Osteocyte (in vitro differentiated cells): ENCODE measurements around the gene C10orf53. TPM values are rescaled to one million over a fixed set of nuclear protein-coding genes. Genes with fewer than 3 reads are reported as not detected.

Experiments used
- DNase-seq: peaks from one replicate; pipeline ENCODE4 v3.0.0; 2021; ENCODE audit warnings: mixed read lengths; ENCODE audit not compliant: unreplicated experiment; ENCODE audit errors: extremely low spot score
- H3K27ac Mint-ChIP-seq: one replicate; pipeline ENCODE4 v1.8.0; 2021; ENCODE audit warnings: mild to moderate bottlenecking, mixed read lengths; ENCODE audit not compliant: unreplicated experiment
- H3K27me3 Mint-ChIP-seq: one replicate; pipeline ENCODE4 v1.8.0; 2021; ENCODE audit warnings: mixed read lengths; ENCODE audit not compliant: unreplicated experiment
- H3K36me3 Mint-ChIP-seq: one replicate; pipeline ENCODE4 v1.8.0; 2021; ENCODE audit warnings: mixed read lengths; ENCODE audit not compliant: unreplicated experiment
- H3K4me1 Mint-ChIP-seq: one replicate; pipeline ENCODE4 v1.8.0; 2021; ENCODE audit warnings: mixed read lengths; ENCODE audit not compliant: unreplicated experiment
- H3K4me3 Mint-ChIP-seq: one replicate; pipeline ENCODE4 v1.8.0; 2021; ENCODE audit warnings: mild to moderate bottlenecking, moderate library complexity, mixed read lengths; ENCODE audit not compliant: unreplicated experiment
- H3K9me3 Mint-ChIP-seq: one replicate; pipeline ENCODE4 v1.8.0; 2021; ENCODE audit warnings: mixed read lengths; ENCODE audit not compliant: unreplicated experiment
- CTCF ChIP-seq: fragments of 200-600 bp; sonication (generic); IDR thresholded peaks from 2 replicates; pipeline ENCODE4 v1.5.0; 2021; ENCODE audit warnings: antibody characterized with exemption, mild to moderate bottlenecking, moderate library complexity
- total RNA-seq: library from RNA; stranded (reverse); gene quantifications from 2 replicates; pipeline ENCODE4 v1.2.1, GENCODE V29; 2021

Gene C10orf53
- total RNA-seq, 1 donor from 2014 or later, result not detected

GRCh38 chr10:49649936-49650723 is 29.3 kb upstream of the C10orf53 start:
- peaks cover 5% of the 10 kb centered on the region for H3K4me1 Mint-ChIP-seq

GRCh38 chr10:49650724-49651034 is 28.8 kb upstream of the C10orf53 start:
- no peak overlapping the region for H3K27ac Mint-ChIP-seq
- TF ChIP-seq CTCF, result no peak
- H3K4me1 Mint-ChIP-seq, result peaks cover 5% of the 10 kb centered on the region
- H3K27me3 Mint-ChIP-seq, result peaks cover 14% of the 10 kb centered on the region
- H3K36me3 Mint-ChIP-seq, result no peaks in the 10 kb centered on the region
- H3K9me3 Mint-ChIP-seq, result no peaks in the 10 kb centered on the region
- H3K4me3 Mint-ChIP-seq, result no peak overlapping the region
- peak; percentile 67 for DNase-seq

More at GRCh38 chr10:49649936-49650723, 29.3 kb upstream of the C10orf53 start:
- no peaks in the 10 kb centered on the region for H3K9me3 Mint-ChIP-seq
- no peak overlapping the region for H3K4me3 Mint-ChIP-seq
- no peak overlapping the region for H3K27ac Mint-ChIP-seq
- H3K27me3 Mint-ChIP-seq, result peaks cover 14% of the 10 kb centered on the region
- no peak for TF ChIP-seq CTCF
- H3K36me3 Mint-ChIP-seq, result no peaks in the 10 kb centered on the region
- peak; percentile 48 for DNase-seq

GRCh38 chr10:49651039-49651835 is 28.2 kb upstream of the C10orf53 start:
- H3K27me3 Mint-ChIP-seq, result peaks cover 14% of the 10 kb centered on the region
- TF ChIP-seq CTCF, result no peak
- H3K27ac Mint-ChIP-seq, result no peak overlapping the region
- peak; percentile 70 for DNase-seq
- no peaks in the 10 kb centered on the region for H3K9me3 Mint-ChIP-seq
- H3K4me1 Mint-ChIP-seq, result peaks cover 5% of the 10 kb centered on the region
- no peak overlapping the region for H3K4me3 Mint-ChIP-seq
- no peaks in the 10 kb centered on the region for H3K36me3 Mint-ChIP-seq

DNA sequence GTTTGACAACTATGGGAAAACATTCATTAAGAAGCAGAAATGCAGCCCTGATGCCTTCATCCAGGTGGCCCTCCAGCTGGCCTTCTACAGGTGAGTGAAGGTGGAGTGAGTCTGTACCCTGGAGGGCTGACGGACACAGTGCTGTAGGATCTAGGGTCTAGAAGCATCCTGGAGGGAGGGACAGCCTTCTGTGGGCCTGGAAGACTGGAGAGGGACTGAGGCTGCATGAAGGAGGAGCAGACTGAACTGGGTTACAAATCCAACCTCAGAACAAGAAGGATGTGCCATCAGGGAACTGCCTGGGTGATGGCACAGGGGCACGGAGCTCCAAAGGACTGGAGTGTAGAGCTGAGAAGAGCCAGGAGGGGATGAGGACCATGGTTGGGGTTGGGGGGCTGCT is 27.5 kb upstream of the C10orf53 start:
- Mint-ChIP-seq H3K4me3 (no peak overlapping the region), H3K27me3 (peaks cover 21% of the 10 kb centered on the region), H3K9me3 (no peaks in the 10 kb centered on the region), H3K4me1 (peaks cover 5% of the 10 kb centered on the region), H3K36me3 (no peaks in the 10 kb centered on the region), H3K27ac (no peak overlapping the region)
- peak; percentile 60 for DNase-seq
- no peak for TF ChIP-seq CTCF
